ENCODE data around the gene ATXN7L3. TPM values are rescaled to one million over a fixed set of nuclear protein-coding genes. Genes with fewer than 3 reads are reported as not detected.

Gene ATXN7L3
- total and polyA plus RNA-seq, 7 donors: 20.4 to 42.6 (median 35.1) TPM

DNA sequence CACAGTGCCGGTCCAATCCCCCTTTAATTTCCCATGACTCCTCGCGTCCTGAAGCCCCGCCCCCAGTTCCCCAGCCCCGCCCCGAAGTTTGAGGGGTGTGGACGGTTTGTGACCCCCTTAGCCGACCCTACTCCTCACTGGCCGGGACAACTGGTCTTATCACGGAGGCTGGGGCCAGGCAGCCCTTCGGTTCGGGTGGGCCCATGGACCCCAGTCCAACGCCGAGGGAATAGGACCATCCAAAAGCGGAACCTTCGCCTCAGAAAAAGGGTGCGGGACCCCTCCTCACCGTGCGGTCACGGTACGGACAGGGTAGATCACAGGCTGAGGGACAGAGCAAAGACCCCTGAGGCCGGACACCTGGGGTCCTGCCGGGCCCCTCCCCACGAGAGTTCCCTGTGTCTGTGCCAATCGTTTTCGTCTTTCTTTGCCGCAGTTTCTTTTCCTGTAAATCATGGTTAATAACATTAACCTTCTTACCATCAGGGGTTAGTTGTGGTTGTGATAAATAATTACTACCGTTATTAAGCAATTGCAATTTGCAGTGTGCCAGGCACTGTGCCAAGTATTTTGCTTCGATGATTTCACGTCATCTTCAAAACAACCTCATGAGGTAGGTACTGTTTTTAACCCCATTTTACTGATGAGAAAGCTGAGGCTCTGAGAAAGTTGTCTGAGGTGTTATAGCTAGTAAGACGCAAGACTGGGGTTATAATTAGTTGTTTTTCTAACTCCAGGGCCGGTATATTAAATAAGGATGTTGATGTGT, 12.4 kb downstream of the ATXN7L3 start:
- H3K4me1 ChIP-seq: peaks cover 28% of the 10 kb centered on the region
- peaks cover 0 to 34% of the 10 kb centered on the region in 2 donors for H3K36me3 ChIP-seq (ENCODE audit: insufficient read depth in 1 of 2, low read depth in 1 of 2)
- intact Hi-C loops (cut with DNase I): no loop called here
- peak overlapping the region; percentile 93 for H3K27ac ChIP-seq
- H3K4me3 ChIP-seq: peak overlapping the region; percentile 99
- 2 to 3% (median 3%) methylated on average over 31 to 32 of the region's 32 CpGs for WGBS, 3 donors
- no peaks in the 10 kb centered on the region for H3K9me3 ChIP-seq
- no peak for DNase-seq
- H3K27me3 ChIP-seq (ENCODE audit: insufficient read depth in 3 of 3, low read length in 2 of 3): no peaks in the 10 kb centered on the region
- ATAC-seq: peak; percentile 60 to 72 (median 66)
- no peak for TF ChIP-seq CTCF (IDR thresholded peaks at IDR 0.05)

- 0% methylated on average over 47 to 50 of the region's 50 CpGs for WGBS, 3 donors
- no peaks in the 10 kb centered on the region for H3K27me3 ChIP-seq (ENCODE audit: insufficient read depth in 3 of 3, low read length in 2 of 3)
- ATAC-seq: peak; percentile 92 to 95 (median 94)
- peak within 1 kb of the TSS; percentile 93 for H3K27ac ChIP-seq
- peaks cover 3 to 40% of the 10 kb centered on the region in 2 donors for H3K36me3 ChIP-seq (ENCODE audit: insufficient read depth in 1 of 2, low read depth in 1 of 2)
- DNase-seq: peak; percentile 98 to 99
- H3K4me3 ChIP-seq: peak within 1 kb of the TSS; percentile 99
- intact Hi-C loops (cut with DNase I): no loop called here
- peaks cover 28% of the 10 kb centered on the region for H3K4me1 ChIP-seq
- no peak for TF ChIP-seq CTCF (IDR thresholded peaks at IDR 0.05)
- no peaks in the 10 kb centered on the region for H3K9me3 ChIP-seq
Observed at GRCh38 chr17:44186307-44187130, 13.2 kb downstream of the ATXN7L3 start, which contains the start of gene TMUB2. Gene TMUB2 (plus strand): TSS chr17:44186972. CDS start chr17:44187709, 737 bp downstream.

- intact Hi-C loops (cut with DNase I): no loop called here
- Histone ChIP-seq H3K27me3 (ENCODE audit: insufficient read depth in 3 of 3, low read length in 2 of 3) (no peaks in the 10 kb centered on the region), H3K27ac (peak overlapping the region; percentile 93), H3K9me3 (no peaks in the 10 kb centered on the region), H3K4me1 (peaks cover 28% of the 10 kb centered on the region), H3K4me3 (no peak overlapping the region), H3K36me3 (ENCODE audit: insufficient read depth in 1 of 2, low read depth in 1 of 2) (peaks cover 3 to 19% of the 10 kb centered on the region in 2 donors)
- no peak for TF ChIP-seq CTCF (IDR thresholded peaks at IDR 0.05)
- ATAC-seq: no peak
- WGBS, 3 donors: 76 to 84% (median 81%) methylated on average over 8 of the region's 8 CpGs
- no peak for DNase-seq
Observed at GRCh38 chr17:44184212-44184810, 15.4 kb downstream of the ATXN7L3 start.

- H3K27me3 ChIP-seq (ENCODE audit: insufficient read depth in 3 of 3, low read length in 2 of 3): no peaks in the 10 kb centered on the region
- peaks cover 3 to 26% of the 10 kb centered on the region in 2 donors for H3K36me3 ChIP-seq (ENCODE audit: insufficient read depth in 1 of 2, low read depth in 1 of 2)
- no peak for TF ChIP-seq CTCF (IDR thresholded peaks at IDR 0.05)
- peaks cover 25% of the 10 kb centered on the region for H3K4me1 ChIP-seq
- H3K9me3 ChIP-seq: no peaks in the 10 kb centered on the region
- no peak overlapping the region for H3K4me3 ChIP-seq
- no peak for DNase-seq
- ATAC-seq: no peak
- H3K27ac ChIP-seq: peak overlapping the region; percentile 93
- 67 to 87% (median 81%) methylated on average over 2 of the region's 2 CpGs for WGBS, 3 donors
- intact Hi-C loops (cut with DNase I): no loop called here
Observed at GRCh38 chr17:44183024-44183423, 16.7 kb downstream of the ATXN7L3 start.

Data from psoas muscle (tissue), 8 donors.